Epithelial cell of umbilical artery (primary cell): ENCODE measurements around the gene ESCO1. TPM values are rescaled to one million over a fixed set of nuclear protein-coding genes. Genes with fewer than 3 reads are reported as not detected.

Experiments
- total RNA-seq: library from RNA; depleted of rRNA; stranded (reverse); fragments of >200 nt; gene quantifications from 2 replicates; pipeline ENCODE4 v1.2.3, GENCODE V29; 2014

The ESCO1 gene
- total RNA-seq, result 12.3 and 16.9 TPM in 2 replicates

DNA sequence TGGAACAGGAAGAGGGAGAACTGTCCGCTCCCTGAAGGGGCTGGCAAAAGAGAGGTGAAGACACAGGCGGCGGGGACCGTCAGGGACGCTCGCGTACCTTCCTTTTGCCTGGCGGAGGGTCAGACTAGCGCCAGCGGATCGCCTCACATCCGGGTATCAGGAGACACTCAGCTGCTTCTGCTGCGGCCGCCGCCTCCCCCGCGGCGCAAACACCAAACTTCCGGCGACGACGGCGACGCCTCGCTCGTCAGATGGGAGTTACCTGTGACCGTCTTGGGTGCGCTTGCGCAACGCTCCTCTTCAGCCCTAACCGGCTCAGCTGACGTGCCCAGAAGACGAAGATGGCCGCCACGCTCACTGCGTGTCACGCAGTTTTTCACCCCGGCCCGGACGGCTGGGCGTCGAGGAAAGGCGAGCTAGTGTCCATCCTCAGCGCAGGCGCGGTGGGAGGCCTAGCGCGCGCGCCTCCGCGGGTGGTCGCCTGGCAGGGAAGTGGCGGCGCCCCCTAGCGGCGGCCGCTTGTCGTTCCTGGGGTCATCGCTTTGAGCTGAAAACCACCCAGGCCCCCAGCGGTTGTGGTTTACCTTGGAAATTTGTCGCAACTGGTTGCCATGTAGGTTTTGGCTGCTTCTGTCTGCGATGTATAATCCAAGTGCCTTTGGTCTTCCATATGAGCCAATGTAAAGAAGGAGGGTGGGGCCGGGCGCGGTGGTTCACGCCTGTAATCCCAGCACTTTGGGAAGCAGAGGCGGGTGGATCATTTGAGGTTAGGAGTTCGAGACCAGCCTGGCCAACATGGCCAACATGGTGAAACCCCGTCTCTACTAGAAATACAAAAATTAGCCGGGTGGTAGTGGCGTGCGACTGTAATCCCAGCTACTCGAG is at the start of gene ESCO1:
Gene ESCO1 (minus strand): TSS at position 179 of the 885 bp plus-strand sequence. CDS start 25,861 bp downstream, outside the sequence.

GRCh38 chr18:21612125-21613039 is 11.9 kb upstream of the ESCO1 start, which contains the start of gene SNRPD1:
SNRPD1 (plus strand) TSS chr18:21612314; CDS start chr18:21612430, 116 bp downstream.

Other genes with a start within 250 kb of the ESCO1 start
- gene SNRPD1, start 11.6 kb upstream of the ESCO1 start, total RNA-seq, result 19.2 and 19.6 TPM in 2 replicates
- 6.2 and 10.3 TPM in 2 replicates for gene ABHD3, start 104.1 kb upstream of the ESCO1 start, total RNA-seq
- 64.1 and 65.9 TPM in 2 replicates for gene MIB1, start 140.1 kb upstream of the ESCO1 start, total RNA-seq